OCI-LY1 (cell line): ENCODE measurements around the gene LTO1.

ENCODE experiments used
- CTCF ChIP-seq: fragments of 200-600 bp; sonication (generic), shearing (Covaris generic); IDR thresholded peaks from 2 replicates; pipeline ENCODE4 v1.5.1; 2017; ENCODE audit warnings: mild to moderate bottlenecking, antibody characterized with exemption, low read length, moderate library complexity, mixed read lengths
- EZH2 ChIP-seq: fragments of 200-600 bp; sonication (generic), shearing (Covaris generic); IDR thresholded peaks from 2 replicates; pipeline ENCODE4 v1.8.0; 2017; ENCODE audit warnings: borderline replicate concordance, mixed run types, mild to moderate bottlenecking, antibody characterized with exemption, low read length, moderate library complexity, mixed read lengths

DNA sequence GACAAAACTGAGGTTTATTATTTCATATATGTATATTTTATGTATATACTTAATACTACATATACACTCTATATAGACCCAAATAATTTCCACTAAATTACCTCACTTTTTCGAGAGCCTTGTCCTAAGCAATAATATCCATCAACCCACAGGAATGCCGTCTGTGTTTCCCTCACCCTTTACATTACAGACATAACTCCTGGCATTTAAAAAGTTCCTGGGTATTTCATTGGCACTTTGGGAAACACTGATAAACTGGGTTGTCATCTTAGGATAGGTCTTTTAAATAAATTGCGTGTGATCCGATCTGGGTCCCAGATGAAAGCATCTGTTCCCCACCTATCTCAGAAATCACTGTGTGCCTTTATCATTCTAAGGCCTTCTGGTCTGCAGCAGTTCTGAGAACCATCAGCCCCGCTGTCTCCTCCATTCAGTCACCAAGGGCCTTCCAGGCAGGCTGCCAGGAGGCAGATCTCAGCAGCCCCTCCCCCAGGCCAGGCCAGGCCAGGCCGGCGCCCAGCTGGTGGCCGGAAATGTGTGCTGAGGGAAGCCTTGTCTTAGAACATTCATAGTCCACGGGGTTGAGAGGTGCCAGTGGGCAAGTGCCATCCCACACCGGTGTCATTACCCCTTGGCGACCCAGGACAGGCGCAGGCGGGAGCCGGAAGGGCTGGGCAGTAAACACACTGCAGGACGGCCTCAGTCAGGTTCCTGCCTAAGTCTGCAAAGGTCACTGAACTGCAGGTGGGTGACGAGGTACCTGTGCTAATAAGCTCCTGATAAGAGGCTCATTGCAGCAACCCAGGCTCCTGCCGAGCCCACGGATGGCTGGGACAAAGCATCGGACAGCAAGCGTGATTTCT is 25.4 kb upstream of the LTO1 start:
- no peak for TF ChIP-seq CTCF
- no peak for TF ChIP-seq EZH2
